A204.1 (cell line): Measurements from ENCODE around the gene ITPR3.

Experiments
- FAIRE-seq: peaks from 2 replicates; lab custom pipeline; 2012; peaks lifted over from hg19 to GRCh38; lab: Jason Lieb, UNC

Gene ITPR3

GRCh38 chr6:33686981-33687975 is 66.2 kb downstream of the ITPR3 start:
- no peak for FAIRE-seq

DNA sequence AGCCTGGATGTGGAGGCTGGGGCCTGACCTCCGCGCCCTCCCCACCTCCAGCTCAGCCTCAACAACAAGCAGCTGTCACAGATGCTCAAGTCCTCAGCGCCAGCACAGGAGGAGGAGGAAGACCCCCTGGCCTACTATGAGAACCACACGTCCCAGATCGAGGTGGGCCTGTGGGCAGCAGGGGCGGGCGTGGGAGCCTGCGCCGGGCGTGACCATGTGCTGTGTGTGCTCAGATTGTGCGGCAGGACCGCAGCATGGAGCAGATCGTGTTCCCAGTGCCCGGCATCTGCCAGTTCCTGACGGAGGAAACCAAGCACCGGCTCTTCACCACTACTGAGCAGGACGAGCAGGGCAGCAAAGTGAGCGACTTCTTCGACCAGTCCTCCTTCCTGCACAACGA is 66.9 kb downstream of the ITPR3 start:
- no peak for FAIRE-seq

DNA sequence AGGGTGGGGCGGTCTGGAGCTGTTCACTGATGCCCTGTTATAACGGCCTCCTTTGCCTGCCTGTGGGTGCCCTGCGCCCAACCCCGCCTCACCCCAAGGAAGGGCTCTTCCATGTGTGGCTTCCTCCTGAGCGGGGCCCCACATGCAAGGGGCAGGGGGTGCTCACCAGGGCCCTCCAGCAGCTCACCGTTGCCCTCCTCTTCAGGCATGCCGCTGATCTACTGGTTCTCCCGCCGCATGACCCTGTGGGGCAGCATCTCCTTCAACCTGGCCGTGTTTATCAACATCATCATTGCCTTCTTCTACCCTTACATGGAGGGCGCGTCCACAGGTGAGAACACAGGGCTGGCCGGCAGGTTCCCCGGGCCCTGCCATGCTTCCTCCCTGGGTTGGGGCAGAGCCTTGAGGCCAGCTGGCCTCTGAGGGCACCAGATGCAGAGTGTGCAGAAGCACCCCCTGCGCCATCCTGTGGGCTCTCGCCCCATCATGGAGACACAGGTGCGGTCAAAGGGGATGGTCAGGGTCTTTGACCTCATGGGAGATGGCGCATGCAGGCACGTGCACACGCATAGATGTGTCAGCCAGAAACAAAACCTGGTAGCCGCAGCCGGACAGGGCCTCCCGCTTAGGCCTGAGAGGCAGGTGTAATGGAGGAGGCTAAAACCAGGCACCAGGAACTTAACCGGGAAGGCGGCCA is 67.5 kb downstream of the ITPR3 start:
- no peak for FAIRE-seq

DNA sequence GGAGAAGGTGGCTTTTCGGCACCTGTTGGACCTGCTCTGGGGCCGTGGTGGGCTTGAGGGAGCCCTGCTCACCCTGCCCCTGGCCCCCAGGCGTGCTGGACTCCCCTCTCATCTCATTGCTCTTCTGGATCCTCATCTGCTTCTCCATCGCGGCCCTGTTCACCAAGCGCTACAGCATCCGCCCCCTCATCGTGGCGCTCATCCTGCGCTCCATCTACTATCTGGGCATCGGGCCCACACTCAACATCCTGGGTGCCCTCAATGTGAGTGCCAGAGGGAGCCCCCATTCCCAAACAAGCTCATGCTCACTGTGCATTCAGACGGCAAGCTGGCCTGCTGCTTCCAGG is 68.0 kb downstream of the ITPR3 start:
- FAIRE-seq = no peak

GRCh38 chr6:33689879-33690278 is 68.8 kb downstream of the ITPR3 start:
- FAIRE-seq = no peak

GRCh38 chr6:33690766-33691165 is 69.6 kb downstream of the ITPR3 start:
- FAIRE-seq = no peak

GRCh38 chr6:33691456-33692077 is 70.4 kb downstream of the ITPR3 start:
- FAIRE-seq = no peak

DNA sequence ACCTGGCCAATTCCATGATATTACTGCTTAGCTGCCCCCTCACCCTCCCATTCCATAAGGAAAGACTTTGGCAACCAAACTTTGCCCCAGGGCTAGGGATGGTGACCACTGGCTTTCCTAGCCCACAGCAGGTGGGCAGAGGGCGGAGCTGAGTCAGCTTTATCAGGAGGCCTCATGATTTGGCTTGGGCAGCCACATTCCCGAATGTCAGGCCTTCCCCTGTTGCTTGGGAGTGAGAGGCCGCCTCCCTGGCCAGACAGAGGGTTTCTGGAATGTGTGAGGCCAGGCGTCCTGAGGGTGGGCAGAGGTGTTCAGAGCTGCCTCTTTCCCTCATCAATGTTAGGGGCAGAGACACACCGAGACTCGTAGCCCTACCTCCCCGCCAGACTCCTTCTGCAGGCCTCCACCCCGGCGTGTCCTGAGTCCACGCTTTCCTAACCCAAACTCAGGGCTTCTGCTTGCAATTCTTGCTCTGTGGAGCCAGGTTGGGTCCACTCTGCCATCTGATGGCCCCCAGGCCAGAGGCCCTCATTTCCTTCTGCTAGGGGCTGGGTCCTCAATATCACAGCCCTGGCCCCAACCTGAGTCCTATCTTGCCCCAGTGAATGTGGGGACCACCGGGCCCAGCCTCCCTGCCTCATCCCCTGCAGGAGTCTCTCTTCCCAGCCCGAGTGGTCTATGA is 71.1 kb downstream of the ITPR3 start:
- FAIRE-seq = no peak

GRCh38 chr6:33692760-33693158 is 71.6 kb downstream of the ITPR3 start:
- FAIRE-seq = no peak

DNA sequence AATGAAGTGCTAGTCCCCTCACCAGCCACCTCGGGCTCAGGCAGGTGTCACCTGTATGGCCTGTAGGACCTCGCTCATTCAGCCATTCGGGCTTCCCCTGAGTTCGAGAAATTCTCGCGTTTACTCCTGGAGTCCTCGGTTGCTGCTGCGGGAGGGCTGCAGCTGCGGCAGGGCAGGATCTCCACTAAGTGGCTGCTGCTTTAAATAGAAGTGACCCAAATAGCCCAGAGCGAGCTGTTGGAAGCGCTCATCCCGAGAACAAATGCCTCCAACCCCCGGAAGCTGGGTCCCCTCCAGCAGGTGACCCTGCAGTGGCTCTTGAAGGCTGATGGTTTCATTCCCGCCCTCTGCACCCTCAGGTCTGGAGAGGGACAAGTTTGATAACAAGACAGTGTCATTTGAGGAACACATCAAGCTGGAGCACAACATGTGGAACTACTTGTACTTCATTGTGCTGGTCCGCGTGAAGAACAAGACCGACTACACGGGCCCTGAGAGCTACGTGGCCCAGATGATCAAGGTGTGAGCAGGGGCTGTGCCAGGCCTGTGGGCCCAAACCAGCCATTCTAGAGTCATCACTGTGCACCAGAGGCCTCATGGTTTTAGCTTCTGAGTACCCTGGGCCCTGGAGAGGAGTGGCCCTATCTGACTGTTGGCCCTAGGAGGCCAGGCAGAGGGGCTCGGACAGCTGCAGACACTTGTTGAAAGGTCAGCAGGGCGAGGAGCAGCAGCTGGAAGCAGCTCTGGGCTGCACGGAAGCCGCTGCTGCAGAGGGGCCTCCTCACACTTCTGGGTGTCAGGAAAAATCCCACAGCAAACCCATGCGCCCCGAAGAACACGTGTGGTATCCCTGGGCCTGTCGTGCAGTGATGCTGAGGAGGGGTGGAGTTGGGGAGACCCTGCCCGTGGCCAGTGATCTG is 72.3 kb downstream of the ITPR3 start:
- no peak for FAIRE-seq

DNA sequence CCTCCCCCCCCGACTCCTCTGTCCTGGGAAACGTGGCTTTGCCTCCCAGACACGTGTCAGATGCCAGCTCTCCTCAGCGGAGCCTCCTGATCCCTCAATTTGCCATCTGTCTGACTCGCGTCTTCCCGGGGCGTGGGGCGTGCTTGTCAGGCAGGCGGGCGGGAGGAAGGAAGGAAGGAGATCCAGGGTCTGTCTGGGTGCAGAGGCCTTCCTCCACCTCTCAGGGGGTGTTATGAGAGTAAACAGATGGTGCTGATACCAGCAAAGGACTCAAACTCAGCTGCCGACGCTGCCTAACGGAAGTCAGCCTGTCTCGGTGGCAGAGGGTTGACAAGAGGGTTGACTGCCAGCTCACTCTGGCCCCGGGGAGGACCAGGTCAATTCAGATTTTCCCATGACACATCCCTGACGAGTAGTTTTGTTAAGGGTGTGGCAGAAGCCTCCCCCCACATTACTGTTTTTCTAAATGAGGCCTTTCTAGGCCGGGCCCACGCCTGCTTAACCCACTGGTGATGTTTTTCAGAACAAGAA is 73.3 kb downstream of the ITPR3 start:
- no peak for FAIRE-seq

- FAIRE-seq = no peak
Observed at GRCh38 chr6:33694977-33695376, 73.9 kb downstream of the ITPR3 start.

GRCh38 chr6:33695451-33695887 is 74.3 kb downstream of the ITPR3 start:
- no peak for FAIRE-seq

DNA sequence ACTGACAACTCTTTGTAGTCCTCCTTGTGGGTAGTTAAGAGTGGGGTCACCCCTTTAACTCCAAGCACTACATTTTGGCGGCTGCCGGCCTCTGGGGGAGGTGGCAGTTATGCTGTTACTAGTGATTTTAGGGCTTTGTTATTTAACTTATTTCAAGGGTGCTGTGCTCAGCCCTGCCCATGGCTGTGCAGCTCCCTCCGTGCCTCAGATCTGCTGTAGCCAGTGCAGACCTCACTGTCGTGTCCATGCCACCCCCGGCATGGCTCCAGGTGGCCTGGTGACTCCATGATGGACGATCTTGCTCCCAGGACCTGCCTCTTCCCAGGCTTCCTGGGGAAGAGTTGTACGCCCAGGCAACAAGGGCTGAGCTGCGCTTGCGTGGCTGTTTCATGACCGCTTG is 75.0 kb downstream of the ITPR3 start:
- FAIRE-seq = no peak

DNA sequence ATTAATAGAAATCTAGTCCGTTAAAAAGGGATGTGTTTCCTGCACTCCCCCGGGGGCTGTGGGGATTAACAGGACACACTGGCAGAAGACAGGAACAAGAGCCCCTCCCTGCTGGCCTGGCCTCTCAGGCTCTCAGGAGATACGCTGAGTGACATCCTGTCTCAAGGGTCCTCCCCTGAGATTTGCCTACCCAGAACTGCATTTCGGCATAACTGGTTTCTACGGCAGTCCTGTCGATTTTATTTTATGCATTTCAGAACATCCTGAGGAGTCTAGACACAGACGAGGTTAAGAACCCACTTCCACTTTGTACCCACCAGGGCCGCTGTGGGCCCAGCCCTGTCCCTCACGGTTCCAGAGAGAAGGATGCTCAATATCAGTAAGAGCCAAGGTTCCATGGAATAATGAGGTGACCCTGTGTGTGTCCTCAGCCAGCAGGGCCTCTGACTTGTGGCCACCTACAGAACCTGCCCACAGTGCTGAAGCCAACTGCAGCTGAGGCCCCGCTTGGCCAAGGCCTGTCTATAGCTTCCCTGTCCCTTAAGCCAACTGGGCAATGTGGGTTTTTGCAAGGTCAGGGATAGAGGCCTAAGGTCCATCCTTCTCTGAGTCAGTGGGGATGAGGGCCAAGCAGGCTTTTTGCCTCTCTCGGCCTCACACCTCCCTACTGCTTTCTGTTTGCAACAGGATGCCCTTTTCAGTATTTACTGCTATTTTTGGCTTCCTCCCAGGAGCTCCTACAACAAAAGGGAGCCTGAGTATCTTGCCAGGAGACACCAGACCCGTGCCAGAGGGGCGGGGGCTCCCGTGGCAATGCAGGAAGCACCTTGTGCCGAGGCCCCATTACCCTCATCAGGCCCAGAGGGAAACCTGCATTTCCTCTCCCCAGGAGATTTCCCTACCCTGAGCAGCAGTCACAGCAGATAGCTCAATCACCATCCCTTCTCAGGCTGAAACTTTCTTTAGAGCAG is 75.7 kb downstream of the ITPR3 start:
- no peak for FAIRE-seq

- FAIRE-seq = no peak
Observed at GRCh38 chr6:33697845-33698244, 76.7 kb downstream of the ITPR3 start.

GRCh38 chr6:33698494-33698893 is 77.4 kb downstream of the ITPR3 start:
- FAIRE-seq = no peak

GRCh38 chr6:33699131-33699530 is 78.0 kb downstream of the ITPR3 start:
- FAIRE-seq = no peak

GRCh38 chr6:33699739-33700138 is 78.6 kb downstream of the ITPR3 start:
- no peak for FAIRE-seq
